Right atrium auricular region (tissue), 2 donors: ENCODE results near the gene MTPN. TPM values are rescaled to one million over a fixed set of nuclear protein-coding genes. Genes with fewer than 3 reads are reported as not detected.

Experiments used
- DNase-seq: peaks from one replicate; pipeline ENCODE4 v3.0.0-alpha.2; 2019; ENCODE audit warnings: low spot score
- H3K27ac ChIP-seq, 2 donors: fragments of 200-600 bp; sonication (generic); 1 replicate in 1 of 2; 2 replicates in 1 of 2; pipeline ENCODE4 v1.5.1; 2016 to 2019
- H3K27me3 ChIP-seq, 2 donors: fragments of 200-600 bp; sonication (generic); one replicate each; pipeline versions ENCODE4 v1.5.1 to v1.6.0; 2017 to 2019
- H3K36me3 ChIP-seq: fragments of 200-600 bp; sonication (generic); one replicate; pipeline ENCODE4 v1.5.1; 2016
- H3K4me1 ChIP-seq, 2 donors: fragments of 200-600 bp; sonication (generic); one replicate each; pipeline versions ENCODE4 v1.5.1 to v1.6.0; 2017 to 2019
- H3K4me3 ChIP-seq, 2 donors: fragments of 200-600 bp; sonication (generic); 1 replicate in 1 of 2; 2 replicates in 1 of 2; pipeline ENCODE4 v1.5.1; 2017 to 2019; ENCODE audit warnings: mild to moderate bottlenecking in 1 of 2, moderate library complexity in 1 of 2
- H3K9me3 ChIP-seq, 2 donors: fragments of 200-600 bp; sonication (generic); one replicate each; pipeline ENCODE4 v1.5.1; 2019
- total RNA-seq, 2 donors: library from RNA; depleted of rRNA; stranded (reverse); fragments of >200 nt; gene quantifications; one replicate each; pipeline ENCODE4 v1.1.0, GENCODE V29; 2016
- TF ChIP-seq, protein P1 (sequence below), 2 donors: fragments of 200-600 bp; sonication (generic); IDR thresholded peaks; one replicate each; pipeline ENCODE4 v1.5.1; 2019; ENCODE audit warnings: antibody characterized with exemption in 2 of 2

Gene MTPN, protein sequence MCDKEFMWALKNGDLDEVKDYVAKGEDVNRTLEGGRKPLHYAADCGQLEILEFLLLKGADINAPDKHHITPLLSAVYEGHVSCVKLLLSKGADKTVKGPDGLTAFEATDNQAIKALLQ
- 100 to 1,000 TPM in 1 of 2 donors, 10 to 100 TPM in 1; 91.9 to 103 TPM for total RNA-seq

DNA sequence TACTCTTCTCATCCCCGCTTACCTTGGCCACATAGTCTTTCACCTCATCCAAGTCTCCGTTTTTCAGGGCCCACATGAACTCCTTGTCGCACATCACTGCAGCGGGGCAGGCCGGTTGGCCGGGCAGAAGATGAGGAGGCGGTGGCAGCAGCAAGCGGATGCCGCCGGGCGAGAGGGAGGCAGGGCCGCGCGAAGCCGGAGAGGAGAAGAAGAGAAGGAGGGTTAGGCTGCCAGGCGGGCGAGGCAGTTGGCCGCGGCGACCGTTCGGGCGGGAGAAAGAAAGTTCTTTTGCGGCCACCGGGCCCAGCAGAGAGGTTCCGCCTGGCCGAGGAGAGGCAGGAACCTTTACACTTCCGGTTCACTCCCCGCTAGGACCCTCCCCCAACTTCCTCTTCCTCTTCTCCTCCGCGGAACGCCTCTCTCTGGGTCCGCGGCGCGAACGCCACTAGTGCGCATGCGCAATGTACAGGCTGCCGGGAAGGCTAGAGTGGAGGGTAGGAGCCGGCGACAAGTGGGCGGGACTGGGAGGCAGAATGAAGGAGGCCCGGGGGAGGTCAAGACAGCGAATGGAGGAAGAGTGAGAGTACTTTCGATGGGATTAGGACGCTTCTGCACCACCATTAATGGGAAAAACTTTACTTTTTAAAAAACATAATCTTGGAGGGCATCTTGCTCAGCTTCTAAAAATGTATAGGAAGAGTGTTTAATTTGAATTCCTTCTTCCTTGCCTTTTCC, at the start of gene MTPN:
MTPN (minus strand) TSS at position 353 of the 735 bp plus-strand sequence; CDS start at position 94, 259 bp downstream.
- DNase-seq = peak; percentile 99
- TF ChIP-seq, protein P1, sequence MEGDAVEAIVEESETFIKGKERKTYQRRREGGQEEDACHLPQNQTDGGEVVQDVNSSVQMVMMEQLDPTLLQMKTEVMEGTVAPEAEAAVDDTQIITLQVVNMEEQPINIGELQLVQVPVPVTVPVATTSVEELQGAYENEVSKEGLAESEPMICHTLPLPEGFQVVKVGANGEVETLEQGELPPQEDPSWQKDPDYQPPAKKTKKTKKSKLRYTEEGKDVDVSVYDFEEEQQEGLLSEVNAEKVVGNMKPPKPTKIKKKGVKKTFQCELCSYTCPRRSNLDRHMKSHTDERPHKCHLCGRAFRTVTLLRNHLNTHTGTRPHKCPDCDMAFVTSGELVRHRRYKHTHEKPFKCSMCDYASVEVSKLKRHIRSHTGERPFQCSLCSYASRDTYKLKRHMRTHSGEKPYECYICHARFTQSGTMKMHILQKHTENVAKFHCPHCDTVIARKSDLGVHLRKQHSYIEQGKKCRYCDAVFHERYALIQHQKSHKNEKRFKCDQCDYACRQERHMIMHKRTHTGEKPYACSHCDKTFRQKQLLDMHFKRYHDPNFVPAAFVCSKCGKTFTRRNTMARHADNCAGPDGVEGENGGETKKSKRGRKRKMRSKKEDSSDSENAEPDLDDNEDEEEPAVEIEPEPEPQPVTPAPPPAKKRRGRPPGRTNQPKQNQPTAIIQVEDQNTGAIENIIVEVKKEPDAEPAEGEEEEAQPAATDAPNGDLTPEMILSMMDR (IDR thresholded peaks at IDR 0.05) = no peak
- no peaks in the 10 kb centered on the region for H3K36me3 ChIP-seq
- no peaks in the 10 kb centered on the region for H3K27me3 ChIP-seq
- peak within 1 kb of the TSS; percentile 90 to 92 for H3K27ac ChIP-seq
- H3K4me1 ChIP-seq = peaks cover 0 to 59% of the 10 kb centered on the region in 2 donors
- H3K4me3 ChIP-seq = peak within 1 kb of the TSS; percentile 94 to 96
- no peaks in the 10 kb centered on the region for H3K9me3 ChIP-seq

GRCh38 chr7:136026209-136026608, 49.0 kb upstream of the MTPN start:
- Histone ChIP-seq H3K36me3 (no peaks in the 10 kb centered on the region), H3K27ac (no peak overlapping the region), H3K4me1 (no peaks in the 10 kb centered on the region), H3K4me3 (no peak overlapping the region), H3K27me3 (no peaks in the 10 kb centered on the region), H3K9me3 (no peaks in the 10 kb centered on the region)
- no peak for DNase-seq
- TF ChIP-seq, protein P1 (IDR thresholded peaks at IDR 0.05) = no peak

DNA sequence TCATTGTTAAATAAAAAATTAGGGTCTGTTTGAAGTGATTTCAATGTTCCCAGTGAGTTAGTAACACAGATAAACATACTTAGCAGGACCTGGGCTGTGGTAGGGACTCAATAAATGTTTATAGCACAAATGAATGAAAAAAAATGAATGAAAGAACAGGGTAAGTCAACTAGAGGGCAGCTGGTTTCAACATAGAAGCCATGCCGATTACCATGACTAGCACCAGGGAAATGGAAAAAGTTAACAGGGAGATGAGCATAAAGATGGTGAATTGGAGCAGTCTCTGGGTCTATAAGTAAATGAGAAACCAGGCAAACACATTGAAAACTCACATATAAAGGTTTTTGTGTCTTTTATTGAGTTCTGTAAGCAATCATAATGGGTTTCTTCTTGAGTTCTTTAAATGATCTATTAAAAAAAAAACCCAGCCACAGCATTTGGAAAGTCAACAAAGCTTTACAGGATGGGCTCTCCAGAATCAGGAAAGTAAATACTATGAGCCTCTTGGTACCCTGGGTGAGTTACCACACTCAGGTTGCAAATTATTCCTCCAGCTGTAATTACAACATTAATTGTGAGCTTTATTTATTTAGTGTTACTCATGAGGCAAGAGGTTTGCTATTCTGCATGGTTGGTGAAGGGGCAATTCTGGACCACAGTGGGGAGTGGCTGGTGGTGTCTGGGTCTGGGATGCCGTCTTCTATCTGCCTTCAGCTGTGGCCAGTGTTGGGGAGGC, 46.1 kb upstream of the MTPN start:
- Histone ChIP-seq H3K9me3 (no peaks in the 10 kb centered on the region), H3K4me1 (no peaks in the 10 kb centered on the region), H3K36me3 (no peaks in the 10 kb centered on the region), H3K27ac (no peak overlapping the region), H3K4me3 (no peak overlapping the region), H3K27me3 (no peaks in the 10 kb centered on the region)
- no peak for DNase-seq
- TF ChIP-seq, protein P1 (IDR thresholded peaks at IDR 0.05) = no peak

- Histone ChIP-seq H3K9me3 (no peaks in the 10 kb centered on the region), H3K27ac (no peak overlapping the region), H3K27me3 (no peaks in the 10 kb centered on the region), H3K4me1 (no peaks in the 10 kb centered on the region), H3K36me3 (no peaks in the 10 kb centered on the region), H3K4me3 (no peak overlapping the region)
- DNase-seq = no peak
- TF ChIP-seq, protein P1 (IDR thresholded peaks at IDR 0.05) = no peak
Observed at GRCh38 chr7:136020556-136020955, 43.4 kb upstream of the MTPN start.

GRCh38 chr7:136018104-136018503, 40.9 kb upstream of the MTPN start:
- Histone ChIP-seq H3K36me3 (no peaks in the 10 kb centered on the region), H3K4me3 (no peak overlapping the region), H3K27me3 (no peaks in the 10 kb centered on the region), H3K4me1 (no peaks in the 10 kb centered on the region), H3K27ac (no peak overlapping the region), H3K9me3 (no peaks in the 10 kb centered on the region)
- TF ChIP-seq, protein P1 (IDR thresholded peaks at IDR 0.05) = no peak
- no peak for DNase-seq
